ENCODE results near the gene CA12. TPM values are rescaled to one million over a fixed set of nuclear protein-coding genes. Genes with fewer than 3 reads are reported as not detected.

Gene CA12
- total RNA-seq, 1 experiment from 2014 or later: 2.8 TPM

DNA sequence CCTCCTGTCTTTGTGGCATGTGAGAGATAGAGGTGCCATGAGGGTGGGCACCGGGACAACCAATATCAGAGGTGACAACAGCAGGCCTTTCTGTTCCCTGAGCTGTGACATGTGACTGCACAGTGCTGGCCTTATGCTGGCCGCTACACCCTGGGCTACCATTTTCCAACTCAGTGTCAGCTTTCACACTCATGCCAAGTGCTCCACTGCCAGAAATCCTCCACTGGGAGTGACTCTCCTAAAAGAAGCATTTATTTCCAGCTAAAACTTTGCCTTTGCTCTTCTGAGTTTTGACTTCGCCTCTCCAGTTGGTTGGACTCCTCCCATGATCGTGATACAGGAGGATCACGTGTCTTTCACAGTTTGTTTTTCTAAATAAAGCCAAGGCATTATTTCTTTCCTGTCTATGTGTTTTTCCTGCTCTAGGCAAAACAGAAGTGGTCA is 31.4 kb downstream of the CA12 start (continued):
- TF ChIP-seq, protein P1, sequence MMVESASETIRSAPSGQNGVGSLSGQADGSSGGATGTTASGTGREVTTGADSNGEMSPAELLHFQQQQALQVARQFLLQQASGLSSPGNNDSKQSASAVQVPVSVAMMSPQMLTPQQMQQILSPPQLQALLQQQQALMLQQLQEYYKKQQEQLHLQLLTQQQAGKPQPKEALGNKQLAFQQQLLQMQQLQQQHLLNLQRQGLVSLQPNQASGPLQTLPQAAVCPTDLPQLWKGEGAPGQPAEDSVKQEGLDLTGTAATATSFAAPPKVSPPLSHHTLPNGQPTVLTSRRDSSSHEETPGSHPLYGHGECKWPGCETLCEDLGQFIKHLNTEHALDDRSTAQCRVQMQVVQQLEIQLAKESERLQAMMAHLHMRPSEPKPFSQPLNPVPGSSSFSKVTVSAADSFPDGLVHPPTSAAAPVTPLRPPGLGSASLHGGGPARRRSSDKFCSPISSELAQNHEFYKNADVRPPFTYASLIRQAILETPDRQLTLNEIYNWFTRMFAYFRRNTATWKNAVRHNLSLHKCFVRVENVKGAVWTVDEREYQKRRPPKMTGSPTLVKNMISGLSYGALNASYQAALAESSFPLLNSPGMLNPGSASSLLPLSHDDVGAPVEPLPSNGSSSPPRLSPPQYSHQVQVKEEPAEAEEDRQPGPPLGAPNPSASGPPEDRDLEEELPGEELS (CRISPR knock-in tag; IDR thresholded peaks at IDR 0.05): no peak
- TF ChIP-seq ZNF263 (CRISPR knock-in tag; IDR thresholded peaks at IDR 0.05; ENCODE audit: low read depth) (no peak), OVOL2 (CRISPR knock-in tag; IDR thresholded peaks at IDR 0.05; ENCODE audit: borderline replicate concordance) (no peak), ZNF317 (CRISPR knock-in tag; IDR thresholded peaks at IDR 0.05; ENCODE audit: borderline replicate concordance, low read depth) (no peak)
- TF ChIP-seq, protein P2, sequence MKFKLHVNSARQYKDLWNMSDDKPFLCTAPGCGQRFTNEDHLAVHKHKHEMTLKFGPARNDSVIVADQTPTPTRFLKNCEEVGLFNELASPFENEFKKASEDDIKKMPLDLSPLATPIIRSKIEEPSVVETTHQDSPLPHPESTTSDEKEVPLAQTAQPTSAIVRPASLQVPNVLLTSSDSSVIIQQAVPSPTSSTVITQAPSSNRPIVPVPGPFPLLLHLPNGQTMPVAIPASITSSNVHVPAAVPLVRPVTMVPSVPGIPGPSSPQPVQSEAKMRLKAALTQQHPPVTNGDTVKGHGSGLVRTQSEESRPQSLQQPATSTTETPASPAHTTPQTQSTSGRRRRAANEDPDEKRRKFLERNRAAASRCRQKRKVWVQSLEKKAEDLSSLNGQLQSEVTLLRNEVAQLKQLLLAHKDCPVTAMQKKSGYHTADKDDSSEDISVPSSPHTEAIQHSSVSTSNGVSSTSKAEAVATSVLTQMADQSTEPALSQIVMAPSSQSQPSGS (CRISPR knock-in tag; IDR thresholded peaks at IDR 0.05; ENCODE audit: borderline replicate concordance, low read depth): no peak
- TF ChIP-seq, protein P3, sequence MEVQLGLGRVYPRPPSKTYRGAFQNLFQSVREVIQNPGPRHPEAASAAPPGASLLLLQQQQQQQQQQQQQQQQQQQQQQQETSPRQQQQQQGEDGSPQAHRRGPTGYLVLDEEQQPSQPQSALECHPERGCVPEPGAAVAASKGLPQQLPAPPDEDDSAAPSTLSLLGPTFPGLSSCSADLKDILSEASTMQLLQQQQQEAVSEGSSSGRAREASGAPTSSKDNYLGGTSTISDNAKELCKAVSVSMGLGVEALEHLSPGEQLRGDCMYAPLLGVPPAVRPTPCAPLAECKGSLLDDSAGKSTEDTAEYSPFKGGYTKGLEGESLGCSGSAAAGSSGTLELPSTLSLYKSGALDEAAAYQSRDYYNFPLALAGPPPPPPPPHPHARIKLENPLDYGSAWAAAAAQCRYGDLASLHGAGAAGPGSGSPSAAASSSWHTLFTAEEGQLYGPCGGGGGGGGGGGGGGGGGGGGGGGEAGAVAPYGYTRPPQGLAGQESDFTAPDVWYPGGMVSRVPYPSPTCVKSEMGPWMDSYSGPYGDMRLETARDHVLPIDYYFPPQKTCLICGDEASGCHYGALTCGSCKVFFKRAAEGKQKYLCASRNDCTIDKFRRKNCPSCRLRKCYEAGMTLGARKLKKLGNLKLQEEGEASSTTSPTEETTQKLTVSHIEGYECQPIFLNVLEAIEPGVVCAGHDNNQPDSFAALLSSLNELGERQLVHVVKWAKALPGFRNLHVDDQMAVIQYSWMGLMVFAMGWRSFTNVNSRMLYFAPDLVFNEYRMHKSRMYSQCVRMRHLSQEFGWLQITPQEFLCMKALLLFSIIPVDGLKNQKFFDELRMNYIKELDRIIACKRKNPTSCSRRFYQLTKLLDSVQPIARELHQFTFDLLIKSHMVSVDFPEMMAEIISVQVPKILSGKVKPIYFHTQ (CRISPR knock-in tag; IDR thresholded peaks at IDR 0.05): no peak
- TF ChIP-seq, protein P4, sequence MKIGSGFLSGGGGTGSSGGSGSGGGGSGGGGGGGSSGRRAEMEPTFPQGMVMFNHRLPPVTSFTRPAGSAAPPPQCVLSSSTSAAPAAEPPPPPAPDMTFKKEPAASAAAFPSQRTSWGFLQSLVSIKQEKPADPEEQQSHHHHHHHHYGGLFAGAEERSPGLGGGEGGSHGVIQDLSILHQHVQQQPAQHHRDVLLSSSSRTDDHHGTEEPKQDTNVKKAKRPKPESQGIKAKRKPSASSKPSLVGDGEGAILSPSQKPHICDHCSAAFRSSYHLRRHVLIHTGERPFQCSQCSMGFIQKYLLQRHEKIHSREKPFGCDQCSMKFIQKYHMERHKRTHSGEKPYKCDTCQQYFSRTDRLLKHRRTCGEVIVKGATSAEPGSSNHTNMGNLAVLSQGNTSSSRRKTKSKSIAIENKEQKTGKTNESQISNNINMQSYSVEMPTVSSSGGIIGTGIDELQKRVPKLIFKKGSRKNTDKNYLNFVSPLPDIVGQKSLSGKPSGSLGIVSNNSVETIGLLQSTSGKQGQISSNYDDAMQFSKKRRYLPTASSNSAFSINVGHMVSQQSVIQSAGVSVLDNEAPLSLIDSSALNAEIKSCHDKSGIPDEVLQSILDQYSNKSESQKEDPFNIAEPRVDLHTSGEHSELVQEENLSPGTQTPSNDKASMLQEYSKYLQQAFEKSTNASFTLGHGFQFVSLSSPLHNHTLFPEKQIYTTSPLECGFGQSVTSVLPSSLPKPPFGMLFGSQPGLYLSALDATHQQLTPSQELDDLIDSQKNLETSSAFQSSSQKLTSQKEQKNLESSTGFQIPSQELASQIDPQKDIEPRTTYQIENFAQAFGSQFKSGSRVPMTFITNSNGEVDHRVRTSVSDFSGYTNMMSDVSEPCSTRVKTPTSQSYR (CRISPR knock-in tag; IDR thresholded peaks at IDR 0.05): no peak

DNA sequence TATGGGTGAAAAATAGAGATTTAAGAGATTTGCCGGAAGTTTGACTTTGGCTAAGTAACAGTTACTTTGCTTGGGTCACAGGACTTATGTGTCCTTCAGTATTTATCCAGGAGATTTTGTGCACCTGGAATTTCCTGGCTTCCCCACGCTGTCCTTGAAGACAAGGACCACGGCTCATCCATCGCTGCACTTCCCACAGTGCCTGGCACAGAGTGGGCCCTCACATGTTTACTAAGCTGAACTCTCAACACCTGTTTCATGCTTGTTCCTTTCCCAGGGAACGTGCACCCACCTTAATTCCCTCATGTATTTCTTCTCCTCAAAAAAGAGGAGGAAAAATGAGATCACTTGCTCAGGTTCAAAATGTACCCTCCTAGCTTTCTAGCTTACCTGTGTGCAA is 32.0 kb downstream of the CA12 start:
- Mint-ChIP-seq H3K27ac (no peak overlapping the region), H3K4me1 (peaks cover 6% of the 10 kb centered on the region), H3K4me3 (no peak overlapping the region), H3K9me3 (no peaks in the 10 kb centered on the region), H3K27me3 (ENCODE audit: low read depth) (no peaks in the 10 kb centered on the region), H3K36me3 (no peaks in the 10 kb centered on the region)
- ATAC-seq (no peak), DNase-seq (ENCODE audit: low spot score) (no peak)
- ChIA-PET POLR2A (no interaction called here), CTCF (no interaction called here)
- no peak for TF ChIP-seq NR1H2 (CRISPR knock-in tag; IDR thresholded peaks at IDR 0.05)
- no peak for TF ChIP-seq CREM (CRISPR knock-in tag; IDR thresholded peaks at IDR 0.05)

DNA sequence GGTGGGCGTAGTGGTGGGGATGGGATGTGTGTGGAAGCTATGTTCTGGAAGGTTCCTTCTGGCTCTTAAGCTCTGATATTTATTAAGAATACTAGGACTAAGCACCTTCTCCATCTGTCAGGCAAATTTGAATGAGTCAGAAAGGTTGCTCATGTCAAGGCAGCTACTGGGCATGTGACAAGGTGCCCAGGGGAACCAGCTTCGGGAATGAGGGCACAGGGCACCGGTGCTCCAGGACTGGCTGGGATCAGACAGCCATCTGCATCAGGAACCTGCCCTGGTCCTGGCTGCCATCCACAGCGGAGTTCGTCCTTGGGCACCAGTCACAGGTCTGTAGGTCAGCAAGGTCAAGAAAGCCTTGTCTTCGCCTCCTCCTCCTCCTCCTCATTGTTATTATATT is 32.5 kb downstream of the CA12 start:
- no peaks in the 10 kb centered on the region for H3K27me3 Mint-ChIP-seq (ENCODE audit: low read depth)
- TF ChIP-seq, protein P5, sequence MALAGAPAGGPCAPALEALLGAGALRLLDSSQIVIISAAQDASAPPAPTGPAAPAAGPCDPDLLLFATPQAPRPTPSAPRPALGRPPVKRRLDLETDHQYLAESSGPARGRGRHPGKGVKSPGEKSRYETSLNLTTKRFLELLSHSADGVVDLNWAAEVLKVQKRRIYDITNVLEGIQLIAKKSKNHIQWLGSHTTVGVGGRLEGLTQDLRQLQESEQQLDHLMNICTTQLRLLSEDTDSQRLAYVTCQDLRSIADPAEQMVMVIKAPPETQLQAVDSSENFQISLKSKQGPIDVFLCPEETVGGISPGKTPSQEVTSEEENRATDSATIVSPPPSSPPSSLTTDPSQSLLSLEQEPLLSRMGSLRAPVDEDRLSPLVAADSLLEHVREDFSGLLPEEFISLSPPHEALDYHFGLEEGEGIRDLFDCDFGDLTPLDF (CRISPR knock-in tag; IDR thresholded peaks at IDR 0.05): no peak
- TF ChIP-seq, protein P6, sequence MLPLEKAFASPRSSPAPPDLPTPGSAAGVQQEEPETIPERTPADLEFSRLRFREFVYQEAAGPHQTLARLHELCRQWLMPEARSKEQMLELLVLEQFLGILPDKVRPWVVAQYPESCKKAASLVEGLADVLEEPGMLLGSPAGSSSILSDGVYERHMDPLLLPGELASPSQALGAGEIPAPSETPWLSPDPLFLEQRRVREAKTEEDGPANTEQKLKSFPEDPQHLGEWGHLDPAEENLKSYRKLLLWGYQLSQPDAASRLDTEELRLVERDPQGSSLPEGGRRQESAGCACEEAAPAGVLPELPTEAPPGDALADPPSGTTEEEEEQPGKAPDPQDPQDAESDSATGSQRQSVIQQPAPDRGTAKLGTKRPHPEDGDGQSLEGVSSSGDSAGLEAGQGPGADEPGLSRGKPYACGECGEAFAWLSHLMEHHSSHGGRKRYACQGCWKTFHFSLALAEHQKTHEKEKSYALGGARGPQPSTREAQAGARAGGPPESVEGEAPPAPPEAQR (CRISPR knock-in tag; IDR thresholded peaks at IDR 0.05): no peak
- TF ChIP-seq, protein P7, sequence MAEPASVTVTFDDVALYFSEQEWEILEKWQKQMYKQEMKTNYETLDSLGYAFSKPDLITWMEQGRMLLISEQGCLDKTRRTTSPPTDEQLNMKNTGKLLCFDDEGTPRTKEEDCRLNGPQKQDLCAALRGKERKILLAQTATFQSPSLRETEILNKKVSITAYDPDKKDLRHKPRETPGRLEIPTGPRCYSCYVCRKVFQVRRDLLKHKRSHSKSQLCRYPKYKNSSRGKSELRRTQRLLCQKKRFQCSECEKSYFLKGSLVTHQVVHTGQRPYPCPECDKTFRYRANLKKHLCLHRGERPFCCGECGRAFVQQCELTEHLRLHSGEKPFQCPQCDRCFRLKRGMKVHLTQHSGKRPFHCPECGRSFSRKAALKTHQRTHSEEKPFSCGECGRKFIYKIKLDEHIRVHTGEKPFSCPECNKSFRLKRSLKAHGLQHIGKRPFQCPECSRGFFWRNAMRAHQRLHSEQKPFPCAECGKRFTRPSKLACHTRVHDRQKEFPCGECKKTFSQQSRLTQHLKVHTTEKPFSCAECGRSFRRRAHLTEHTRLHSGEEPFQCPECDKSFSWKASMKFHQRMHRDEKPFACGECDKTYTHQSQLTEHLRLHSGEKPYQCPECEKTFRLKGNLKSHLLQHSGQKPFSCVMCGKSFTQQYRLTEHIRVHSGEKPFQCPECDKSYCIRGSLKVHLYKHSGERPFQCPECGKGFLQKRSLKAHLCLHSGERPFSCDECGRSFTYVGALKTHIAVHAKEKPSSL (CRISPR knock-in tag; conservative IDR thresholded peaks at IDR 0.05): no peak
- no peak for TF ChIP-seq ESRRA (CRISPR knock-in tag; IDR thresholded peaks at IDR 0.05; ENCODE audit: borderline replicate concordance)
- no peak overlapping the region for H3K27ac Mint-ChIP-seq
- POLR2A ChIA-PET: no interaction called here
- H3K9me3 Mint-ChIP-seq: no peaks in the 10 kb centered on the region
- H3K4me3 Mint-ChIP-seq: no peak overlapping the region
- H3K4me1 Mint-ChIP-seq: peaks cover 8% of the 10 kb centered on the region
- H3K36me3 Mint-ChIP-seq: no peaks in the 10 kb centered on the region
- CTCF ChIA-PET: no interaction called here
- ATAC-seq: no peak
- no peak for DNase-seq (ENCODE audit: low spot score)
